Adipose tissue (tissue), 3 donors: ENCODE data around the gene REV3L. TPM values are rescaled to one million over a fixed set of nuclear protein-coding genes. Genes with fewer than 3 reads are reported as not detected.
"Not testable (repeated sequence)": the region's sequence is repeated elsewhere in the genome, so short reads cannot be mapped to it uniquely, and the experiment has no call there.

Experiments used
- H3K27ac ChIP-seq: one replicate; pipeline ENCODE4 v1.5.1; 2013; ENCODE audit warnings: low read depth, low read length
- WGBS, 3 donors: extraction: QIAGEN DNeasy Blood & Tissue Kit; methylation state at CpG; one replicate each; pipeline ENCODE4 v1.1.7; 2013; 5-methylcytosine and 5-hydroxymethylcytosine counted together
- polyA plus RNA-seq, 3 donors: library from polyadenylated mRNA; stranded (reverse); fragments of 200-250 nt; gene quantifications; one replicate each; pipeline ENCODE4 v1.2.3, GENCODE V29; 2013
- donor health status: healthy with polysubstance abuse.
- donor health status: Bipolar disorder and iron deficiency.
- donor health status: healthy.

REV3L gene
- polyA plus RNA-seq, 3 donors, result 5.1 to 21.7 (median 16.4) TPM

DNA sequence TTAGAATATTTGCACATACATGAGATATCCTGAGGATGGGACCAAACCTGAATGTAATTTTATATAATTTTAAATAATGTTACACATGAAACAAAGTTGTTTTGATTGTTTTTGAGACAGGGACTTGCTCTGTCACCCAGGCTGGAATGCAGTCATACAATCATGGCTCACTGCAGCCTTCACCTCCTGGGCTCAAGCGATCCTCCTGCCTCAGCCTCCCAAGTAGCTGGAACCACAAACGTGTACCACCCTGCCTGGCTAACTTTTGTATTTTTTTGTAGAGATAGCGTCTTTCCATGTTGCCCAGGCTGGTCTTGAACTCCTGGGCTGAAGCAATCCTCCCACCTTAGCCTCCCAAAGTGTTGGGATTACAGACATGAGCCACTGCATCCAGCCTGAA, 7.0 kb downstream of the REV3L start:
- H3K27ac ChIP-seq, result not testable (repeated sequence)

DNA sequence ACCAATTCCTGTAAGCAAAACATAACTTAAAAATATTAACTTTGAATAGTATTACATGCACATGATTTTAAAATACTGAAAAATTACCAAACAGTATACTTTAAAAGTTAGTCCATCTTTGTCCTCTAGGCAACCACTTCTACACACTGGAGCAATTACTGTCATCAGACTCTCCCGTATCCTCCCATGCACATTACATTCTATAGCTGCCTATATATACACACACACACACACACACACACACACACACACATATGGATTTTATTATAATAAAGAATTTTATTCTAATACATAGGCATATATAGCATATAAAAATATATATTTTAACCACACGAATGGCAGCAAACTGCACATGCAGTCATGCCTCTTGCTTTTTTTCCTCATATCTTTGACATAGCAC, 8.2 kb downstream of the REV3L start:
- H3K27ac ChIP-seq, result no peak overlapping the region
- 92 to 94% (median 93%) methylated on average over 2 of the region's 2 CpGs for WGBS, 3 donors

More for the DNA sequence above, 7.0 kb downstream of the REV3L start:
- WGBS, 3 donors, result 93 to 94% (median 94%) methylated on average over 3 of the region's 3 CpGs

DNA sequence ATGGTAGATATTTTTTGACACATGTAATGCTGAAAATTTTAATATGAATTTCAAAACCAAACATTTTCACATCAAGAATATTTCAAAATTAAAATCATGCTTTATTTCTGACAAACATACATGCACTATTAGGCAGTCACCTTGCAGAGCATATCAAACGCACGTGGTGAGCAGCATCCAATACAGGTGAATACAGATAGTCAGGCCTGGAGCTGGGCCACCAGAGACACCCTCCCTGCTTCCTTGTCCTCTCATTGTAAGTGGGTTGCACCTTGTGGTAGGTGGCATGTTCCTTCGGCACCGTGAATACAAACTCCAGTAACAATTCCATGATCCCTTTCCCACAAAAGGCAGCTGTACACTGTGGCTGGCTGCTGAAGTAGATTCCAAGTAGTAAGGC, 8.9 kb downstream of the REV3L start:
- H3K27ac ChIP-seq, result no peak overlapping the region
- WGBS, 3 donors, result 58 to 91% (median 88%) methylated on average over 4 of the region's 4 CpGs

DNA sequence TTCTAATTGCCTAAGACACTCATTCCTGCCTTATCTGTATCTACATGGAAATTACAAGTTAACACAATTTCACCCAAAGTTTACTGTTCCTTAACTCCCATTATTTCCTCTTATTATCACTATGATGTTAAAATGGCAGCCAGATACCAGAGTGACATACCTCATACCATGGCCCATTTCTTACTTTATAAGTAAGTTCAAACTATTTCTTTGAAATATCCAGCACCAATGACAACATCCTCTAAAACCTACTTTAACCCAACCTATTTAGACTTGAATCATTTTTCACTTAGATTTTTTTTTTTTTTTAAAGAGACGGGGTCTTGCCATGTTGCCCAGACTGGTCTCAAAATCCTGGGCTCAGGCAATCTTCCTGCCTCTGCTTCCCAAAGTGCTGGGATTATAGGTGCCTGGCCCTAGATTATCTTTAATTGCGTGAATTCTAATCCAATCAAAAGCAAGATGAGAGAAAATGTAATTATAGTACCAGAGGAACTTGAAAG, 10.0 kb downstream of the REV3L start:
- WGBS, 3 donors, result 95 to 98% (median 96%) methylated on average over 2 of the region's 2 CpGs
- no peak overlapping the region for H3K27ac ChIP-seq

DNA sequence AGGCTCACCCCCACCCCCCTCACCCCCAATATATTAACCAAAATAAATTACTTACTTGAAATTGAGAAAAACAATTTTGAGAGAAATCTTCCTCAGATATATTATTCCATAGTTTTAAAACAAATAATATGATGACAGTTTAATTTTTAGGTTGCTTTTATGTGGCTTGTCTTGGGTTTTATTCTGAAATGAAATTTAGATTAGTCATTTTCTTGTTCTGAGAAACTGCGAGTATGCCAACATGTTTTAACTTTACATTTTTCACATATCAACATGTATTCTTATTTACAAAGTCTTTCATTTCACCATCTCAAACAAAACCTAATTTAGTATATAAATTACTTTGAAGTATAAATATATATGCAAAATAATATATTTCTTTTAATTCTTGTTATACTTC, 11.1 kb downstream of the REV3L start:
- WGBS, 3 donors, result 96 to 100% (median 98%) methylated on average over 1 of the region's 1 CpG
- no peak overlapping the region for H3K27ac ChIP-seq

DNA sequence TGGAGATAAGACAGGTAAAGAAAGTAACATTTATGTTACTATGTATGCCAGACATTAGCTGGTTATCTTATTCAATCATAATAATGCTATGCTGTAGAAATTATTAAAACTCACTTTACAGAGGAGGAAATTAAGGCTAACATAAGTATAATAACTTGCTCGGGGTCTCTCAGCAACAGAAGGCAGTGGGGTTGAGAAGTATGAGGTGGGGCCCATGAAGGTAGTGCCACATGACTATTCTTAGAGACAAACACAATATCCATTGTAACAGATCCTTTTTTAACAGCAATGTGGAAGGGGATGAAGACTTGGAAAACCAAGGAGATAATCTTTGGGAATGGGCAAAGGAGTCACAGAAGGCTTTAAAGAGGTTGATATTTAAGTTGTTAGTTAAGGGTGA, 11.5 kb downstream of the REV3L start:
- H3K27ac ChIP-seq, result no peak overlapping the region
- 48 to 96% (median 55%) methylated on average over 1 of the region's 1 CpG for WGBS, 3 donors

DNA sequence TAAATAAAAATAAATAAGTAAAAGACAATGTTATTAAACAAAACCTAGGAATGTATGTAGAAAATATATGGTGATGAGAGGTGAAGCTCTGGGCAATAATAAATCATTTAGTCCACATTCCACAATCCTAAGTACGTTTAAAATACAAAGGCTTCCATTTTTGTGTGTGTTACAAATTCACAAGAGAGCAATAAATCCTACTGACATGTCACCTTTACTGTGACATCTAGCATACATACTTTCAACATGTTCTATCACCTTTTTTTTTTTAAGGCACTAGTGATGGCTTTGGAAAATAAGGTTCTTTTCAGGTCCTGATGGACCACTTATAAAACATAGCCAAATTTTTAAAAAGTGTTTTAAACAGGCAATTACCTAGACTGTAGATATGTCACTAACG, 12.0 kb downstream of the REV3L start:
- no peak overlapping the region for H3K27ac ChIP-seq
- WGBS, 3 donors, result 89 to 91% (median 91%) methylated on average over 2 of the region's 2 CpGs

DNA sequence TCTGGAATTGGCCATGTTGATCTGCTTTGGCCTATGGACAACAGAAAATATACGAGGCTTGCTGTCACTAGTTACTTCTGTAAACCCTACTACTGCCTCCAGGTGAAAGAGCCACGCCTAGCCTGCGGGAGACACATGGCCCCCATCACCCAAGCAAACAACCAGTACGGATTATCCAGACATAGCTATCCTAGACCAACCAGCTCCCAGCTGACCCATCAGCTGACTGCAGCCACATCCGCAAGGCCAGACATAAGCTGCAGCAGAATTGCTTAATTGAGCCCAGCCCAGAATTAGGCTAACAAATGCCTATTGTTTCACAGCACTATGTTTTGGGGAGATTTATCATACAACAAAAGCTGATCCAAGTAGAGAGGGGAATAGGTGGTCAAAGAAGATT, 13.5 kb downstream of the REV3L start:
- 92 to 94% (median 93%) methylated on average over 5 of the region's 5 CpGs for WGBS, 3 donors

DNA sequence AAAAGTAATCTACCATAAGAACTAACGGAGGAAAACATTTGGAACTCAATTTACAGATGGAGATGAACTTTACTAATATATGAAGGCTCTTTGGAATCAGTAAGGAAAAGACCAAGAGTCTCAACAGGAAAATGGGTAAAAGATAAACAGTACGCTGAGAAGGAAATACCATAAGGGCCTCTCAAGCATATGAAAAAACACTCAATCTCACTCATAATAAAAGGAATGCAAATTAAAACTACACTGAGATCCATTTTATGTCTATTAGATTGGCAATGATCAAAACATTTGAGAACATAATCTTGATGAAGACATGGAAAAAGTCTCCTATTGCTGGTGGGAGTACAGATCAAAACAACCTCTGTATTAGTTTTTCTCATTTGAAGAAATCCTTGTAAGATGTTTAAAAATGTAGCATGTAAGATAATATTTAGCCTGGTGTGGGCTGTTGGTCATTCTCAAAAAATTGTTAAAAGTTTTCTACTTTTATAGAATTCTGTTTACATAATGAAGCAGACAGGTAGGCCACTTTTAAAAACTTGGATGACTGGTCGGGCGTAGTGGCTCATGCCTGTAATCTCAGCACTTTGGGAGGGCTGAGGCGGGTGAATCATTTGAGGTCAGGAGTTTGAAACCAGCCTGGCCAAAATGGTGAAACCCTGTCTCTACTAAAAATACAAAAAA, 14.5 kb downstream of the REV3L start:
- 82 to 87% (median 84%) methylated on average over 5 of the region's 5 CpGs for WGBS, 3 donors
- no peak overlapping the region for H3K27ac ChIP-seq

More for the DNA sequence above, 13.5 kb downstream of the REV3L start:
- no peak overlapping the region for H3K27ac ChIP-seq

DNA sequence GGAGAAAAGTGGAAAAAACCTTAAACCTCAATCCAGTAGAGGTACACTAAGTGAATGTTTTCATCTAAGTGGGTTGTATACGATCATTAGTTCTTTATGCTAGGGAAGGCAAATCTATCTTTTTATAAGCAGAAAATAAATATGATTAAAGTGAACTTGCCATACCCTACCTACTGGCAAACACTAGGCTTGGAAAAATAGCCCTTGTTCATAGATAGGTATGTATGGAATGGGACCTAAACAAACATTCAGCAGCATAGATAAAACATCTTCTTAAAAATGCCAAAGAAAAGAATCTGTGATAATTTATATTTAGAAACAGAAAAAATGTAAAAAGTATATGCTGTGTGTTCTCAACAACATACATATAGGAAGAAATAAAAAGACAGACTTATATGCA, 18.8 kb downstream of the REV3L start:
- 41 to 96% (median 89%) methylated on average over 1 of the region's 1 CpG for WGBS, 3 donors
- H3K27ac ChIP-seq, result no peak overlapping the region

DNA sequence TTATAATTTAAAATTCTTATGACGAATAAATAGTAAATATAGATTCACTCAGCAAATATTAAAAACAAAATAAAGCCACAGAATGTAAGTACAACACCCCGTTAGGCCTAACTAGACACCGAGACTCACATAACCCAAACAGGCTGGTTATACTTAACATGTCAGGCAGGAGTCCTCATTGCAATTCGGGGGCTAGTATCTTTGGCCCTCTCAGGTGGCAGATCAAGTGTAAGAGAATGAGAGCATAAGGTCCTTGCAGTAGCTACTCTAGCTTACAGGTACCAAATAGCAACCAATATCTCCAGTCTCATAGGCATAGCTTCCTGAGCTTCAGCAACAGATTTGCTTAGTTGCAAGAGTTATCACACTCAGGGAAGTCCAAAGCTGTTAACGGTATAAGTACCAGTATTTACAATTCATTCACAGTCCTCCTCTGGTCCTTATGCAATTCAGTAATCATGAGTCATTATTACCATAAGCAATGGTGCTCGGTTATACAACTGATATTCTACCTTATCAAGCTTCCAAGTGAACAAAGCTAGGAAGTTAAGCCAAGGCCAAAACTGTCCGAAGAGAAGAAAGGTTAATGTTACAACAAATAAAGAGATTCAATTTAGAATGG, 20.1 kb downstream of the REV3L start:
- 56 to 74% (median 72%) methylated on average over 7 of the region's 7 CpGs for WGBS, 3 donors
- H3K27ac ChIP-seq, result no peak overlapping the region

DNA sequence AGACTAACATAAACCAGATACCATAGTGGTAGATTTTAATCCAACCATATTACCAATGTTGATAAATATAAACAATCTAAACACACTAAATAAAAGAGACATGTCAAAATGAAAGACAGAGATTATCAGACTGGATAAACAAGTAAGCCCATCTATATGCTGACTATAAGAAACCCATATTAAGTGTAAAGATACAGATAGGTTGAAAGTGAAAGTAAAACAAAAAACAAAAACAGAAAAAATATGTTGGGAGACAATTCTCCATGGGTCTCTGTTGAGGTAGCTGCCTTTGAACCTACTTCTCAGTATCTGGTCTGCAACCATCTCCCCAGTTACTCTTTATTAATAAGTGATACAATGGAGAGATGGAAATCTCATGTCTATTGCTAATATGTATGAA, 21.2 kb downstream of the REV3L start:
- no peak overlapping the region for H3K27ac ChIP-seq

DNA sequence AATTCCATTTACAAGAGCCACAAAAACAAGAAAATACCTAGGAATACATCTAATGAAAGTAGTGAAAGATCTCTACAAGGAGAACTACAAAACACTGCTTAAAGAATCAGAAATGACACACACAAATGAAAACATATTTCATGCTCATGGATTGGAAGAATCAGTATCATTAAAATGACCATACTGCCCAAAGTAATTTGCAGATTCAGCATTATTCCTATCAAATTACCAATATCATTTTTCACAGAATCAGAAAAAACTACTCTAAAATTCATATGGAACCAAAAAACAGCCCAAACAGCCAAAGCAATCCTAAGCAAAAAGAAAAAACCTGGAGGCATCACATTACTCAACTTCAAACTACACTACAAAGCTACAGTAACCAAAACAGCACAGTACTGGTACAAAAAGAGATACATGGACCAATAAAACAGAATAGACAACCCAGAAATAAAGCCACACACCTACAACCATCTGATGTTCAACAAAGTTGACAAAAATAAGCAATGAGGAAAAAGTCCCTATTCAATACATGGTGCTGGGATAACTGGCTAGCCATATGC, 24.3 kb downstream of the REV3L start:
- H3K27ac ChIP-seq, result no peak overlapping the region

DNA sequence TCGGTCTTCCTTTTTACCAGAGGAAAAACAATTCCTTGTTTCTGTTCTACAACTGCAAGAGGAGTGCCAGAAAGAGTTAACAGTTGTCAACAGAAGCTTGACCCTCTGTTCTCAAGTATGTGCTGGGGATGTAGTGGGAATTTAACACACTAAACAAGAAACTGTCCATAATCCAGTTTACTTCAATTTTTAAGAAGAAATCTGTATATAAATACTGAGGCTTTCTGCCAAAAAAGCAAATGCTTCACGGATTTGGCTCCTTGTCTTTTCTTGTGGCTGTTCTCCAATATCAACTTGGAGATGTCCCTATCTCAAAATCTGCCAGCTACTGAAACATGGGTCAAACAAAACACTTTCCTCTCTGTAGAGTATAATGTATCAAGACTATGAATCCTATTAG, 26.8 kb downstream of the REV3L start:
- WGBS, 3 donors, result 29 to 50% (median 42%) methylated on average over 2 of the region's 2 CpGs
- H3K27ac ChIP-seq, result no peak overlapping the region

DNA sequence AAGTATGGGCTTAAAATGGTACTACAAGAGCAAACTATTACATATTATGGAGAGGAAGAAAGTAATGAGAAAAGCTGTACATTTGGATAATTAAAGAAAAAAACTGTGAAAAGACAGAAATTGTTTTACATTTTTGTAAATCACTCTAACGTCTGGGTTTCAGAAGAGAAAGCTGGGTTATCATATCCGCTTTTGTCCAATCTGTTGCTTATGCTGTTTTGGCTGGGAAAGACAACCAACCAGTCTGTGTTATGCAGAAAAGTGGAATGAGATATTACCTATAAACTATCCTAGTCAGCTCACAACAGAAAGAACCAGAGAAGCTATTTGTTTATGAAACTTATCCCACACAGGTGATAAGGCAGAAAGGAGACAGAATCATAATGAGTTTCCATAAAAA, 32.4 kb downstream of the REV3L start:
- no peak overlapping the region for H3K27ac ChIP-seq
- 72 to 94% (median 85%) methylated on average over 2 of the region's 2 CpGs for WGBS, 3 donors

DNA sequence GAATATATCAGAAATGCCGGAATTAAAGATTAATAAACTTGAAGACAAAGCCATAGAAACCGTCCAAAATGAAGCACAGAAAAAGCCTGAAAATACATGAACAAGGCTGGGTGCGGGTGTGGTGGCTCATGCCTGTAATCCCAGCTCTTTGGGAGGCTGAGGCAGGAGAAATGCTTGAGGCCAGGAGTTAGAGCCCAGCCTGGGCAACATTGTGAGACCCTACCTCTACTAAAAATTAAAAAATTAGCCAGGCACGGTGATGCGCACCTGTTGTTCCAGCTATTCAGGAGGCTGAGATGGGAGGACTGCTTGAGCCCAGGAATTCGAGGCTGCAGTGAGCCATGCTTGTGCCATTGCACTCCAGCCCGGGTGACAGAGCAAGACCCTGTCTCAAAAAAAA, 32.9 kb downstream of the REV3L start:
- H3K27ac ChIP-seq, result no peak overlapping the region
- 96 to 99% (median 98%) methylated on average over 7 of the region's 7 CpGs for WGBS, 3 donors

DNA sequence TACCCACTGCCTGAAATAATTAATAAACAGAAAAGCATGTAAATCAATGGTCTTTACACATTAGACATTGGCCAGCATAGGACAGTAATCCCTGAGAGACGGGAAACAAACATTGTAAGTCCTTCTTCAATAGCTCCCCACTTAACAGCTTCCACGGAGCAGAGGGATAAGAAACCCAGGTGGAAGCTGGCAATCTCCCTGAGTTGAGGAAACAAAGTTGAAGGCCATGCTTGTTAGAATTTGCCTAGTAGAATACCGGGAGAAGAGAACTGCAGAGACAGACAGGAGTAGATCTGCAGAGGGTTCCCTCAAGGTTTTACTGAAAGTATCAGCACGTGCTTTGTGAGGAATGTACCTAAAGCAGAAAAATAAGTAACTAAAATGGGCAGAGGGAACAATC, 33.9 kb downstream of the REV3L start:
- H3K27ac ChIP-seq, result no peak overlapping the region
- 42 to 92% (median 84%) methylated on average over 4 of the region's 4 CpGs for WGBS, 3 donors

DNA sequence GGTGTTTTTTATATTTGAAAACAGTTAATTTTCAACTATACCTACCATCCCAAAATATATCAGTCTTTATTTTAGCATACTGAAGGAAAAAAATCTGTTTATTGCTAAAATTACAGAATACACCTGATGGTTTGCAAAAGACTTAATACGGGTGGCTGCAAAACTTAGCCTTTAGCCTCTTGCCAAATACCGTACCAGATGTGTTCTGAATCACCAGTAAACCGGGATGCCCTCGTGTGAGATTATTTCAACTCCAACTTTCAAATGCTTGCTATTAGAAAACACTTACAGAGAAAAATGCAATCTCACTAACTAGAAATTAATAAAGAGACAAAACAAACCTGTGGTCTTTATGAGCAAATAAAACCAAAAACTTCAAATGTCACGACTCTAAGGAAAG, 36.0 kb downstream of the REV3L start:
- no peak overlapping the region for H3K27ac ChIP-seq
- 71 to 86% (median 81%) methylated on average over 5 of the region's 5 CpGs for WGBS, 3 donors

DNA sequence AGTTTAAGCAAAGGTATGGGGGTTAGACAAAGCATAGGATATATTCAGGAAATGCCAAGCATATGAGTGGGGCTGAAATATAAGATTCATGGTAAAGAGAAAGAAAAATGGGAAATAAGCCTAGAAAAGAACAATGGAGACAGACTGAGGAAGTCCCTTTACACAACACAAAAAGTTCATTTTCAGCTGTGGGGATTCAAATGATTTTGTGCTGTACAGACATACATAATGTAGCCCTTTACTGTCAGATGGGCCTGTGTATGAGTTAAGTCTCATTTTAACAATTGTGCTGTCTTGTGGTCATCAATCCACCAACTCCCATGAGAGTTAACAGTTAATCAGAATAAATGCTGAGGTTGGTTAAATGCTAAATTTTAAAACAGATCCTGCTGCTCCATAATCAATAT, 37.2 kb downstream of the REV3L start:
- no peak overlapping the region for H3K27ac ChIP-seq

DNA sequence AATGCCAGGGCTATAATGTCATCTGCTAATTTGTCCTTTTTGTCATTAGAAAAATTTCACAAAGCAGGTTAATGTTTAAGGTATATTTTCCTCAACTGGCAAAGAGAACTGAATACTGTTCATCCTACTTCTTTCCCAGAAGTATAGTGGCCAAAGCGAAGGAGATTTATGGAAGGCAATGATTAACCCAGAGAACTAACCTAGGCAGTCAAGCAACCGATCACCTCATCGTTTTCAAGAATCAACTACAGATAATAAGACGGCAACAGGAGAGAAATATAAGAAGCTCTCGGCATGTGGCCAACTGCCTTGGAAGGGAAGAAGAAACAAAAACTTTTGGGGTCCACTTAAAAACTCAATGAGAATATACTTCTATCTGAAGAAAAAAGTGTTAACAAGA, 38.2 kb downstream of the REV3L start:
- no peak overlapping the region for H3K27ac ChIP-seq
- 52 to 95% (median 87%) methylated on average over 5 of the region's 5 CpGs for WGBS, 3 donors
